GM23338 (cell line): ENCODE data around the gene TRABD2A. TPM values are rescaled to one million over a fixed set of nuclear protein-coding genes. Genes with fewer than 3 reads are reported as not detected.

ENCODE experiments used
- ATAC-seq: fragments of 200-7000 bp; cut with Tn5 transposase; 3 replicates; pipeline ENCODE4 v1.9.1; 2020
- DNase-seq: peaks from one replicate; pipeline ENCODE4 v3.0.0-alpha.2; 2015; ENCODE audit warnings: low spot score
- H2AFZ ChIP-seq: fragments of 200-600 bp; sonication (generic); 2 replicates; pipeline ENCODE4 v1.8.0; 2016; ENCODE audit warnings: antibody characterized with exemption, mild to moderate bottlenecking, moderate library complexity
- H3F3A ChIP-seq: fragments of 200-600 bp; sonication (generic); replicated peaks from 2 replicates; pipeline ENCODE4 v1.8.0; 2017; ENCODE audit warnings: antibody characterized with exemption, mixed run types, low read depth
- H3K27ac ChIP-seq: fragments of 200-600 bp; sonication (generic); 2 replicates; pipeline ENCODE4 v1.6.1; 2016; ENCODE audit warnings: low read depth
- H3K27me3 ChIP-seq: fragments of 200-600 bp; sonication (generic); 2 replicates; pipeline ENCODE4 v1.8.0; 2016; ENCODE audit warnings: mild to moderate bottlenecking, mixed run types, moderate library complexity; ENCODE audit not compliant: insufficient read depth
- H3K36me3 ChIP-seq: fragments of 200-600 bp; sonication (generic); 2 replicates; pipeline ENCODE4 v1.8.0; 2016; ENCODE audit warnings: mild to moderate bottlenecking; ENCODE audit not compliant: insufficient read depth
- H3K4me1 ChIP-seq: fragments of 200-600 bp; sonication (generic); 2 replicates; pipeline ENCODE4 v1.8.0; 2016; ENCODE audit warnings: mild to moderate bottlenecking, moderate library complexity; ENCODE audit not compliant: insufficient read depth
- H3K4me2 ChIP-seq: fragments of 200-600 bp; sonication (generic); 2 replicates; pipeline ENCODE4 v1.7.1; 2017; ENCODE audit warnings: mixed run types
- H3K4me3 ChIP-seq: fragments of 200-600 bp; sonication (generic); 2 replicates; pipeline ENCODE4 v1.6.1; 2016; ENCODE audit warnings: mixed run types
- H3K79me2 ChIP-seq: fragments of 200-600 bp; sonication (generic); replicated peaks from 2 replicates; pipeline ENCODE4 v1.8.0; 2017; ENCODE audit warnings: mild to moderate bottlenecking; ENCODE audit not compliant: insufficient read depth
- H3K9me2 ChIP-seq: fragments of 200-600 bp; sonication (generic); 2 replicates; pipeline ENCODE4 v1.8.0; 2017; ENCODE audit not compliant: insufficient read depth
- H4K20me1 ChIP-seq: fragments of 200-600 bp; sonication (generic); replicated peaks from 2 replicates; pipeline ENCODE4 v1.8.0; 2017; ENCODE audit warnings: mild to moderate bottlenecking; ENCODE audit not compliant: insufficient read depth
- H3K27ac Mint-ChIP-seq: 2 replicates; pipeline ENCODE4 v1.8.0; 2020; ENCODE audit warnings: inconsistent platforms, mild to moderate bottlenecking, moderate library complexity, mixed read lengths
- H3K27me3 Mint-ChIP-seq: 3 replicates; pipeline ENCODE4 v1.8.0; 2022; ENCODE audit warnings: low read depth, mild to moderate bottlenecking, moderate library complexity, mixed read lengths, inconsistent platforms; ENCODE audit not compliant: insufficient read depth, poor library complexity
- H3K36me3 Mint-ChIP-seq: 3 replicates; pipeline ENCODE4 v1.8.0; 2021; ENCODE audit warnings: low read depth, mild to moderate bottlenecking, inconsistent platforms, moderate library complexity, mixed read lengths
- H3K4me1 Mint-ChIP-seq: 3 replicates; pipeline ENCODE4 v1.8.0; 2020; ENCODE audit warnings: mild to moderate bottlenecking, inconsistent platforms, mixed read lengths
- H3K4me3 Mint-ChIP-seq: 3 replicates; pipeline ENCODE4 v1.8.0; 2021; ENCODE audit warnings: moderate library complexity, mild to moderate bottlenecking, inconsistent platforms, mixed read lengths
- H3K9me3 Mint-ChIP-seq: 3 replicates; pipeline ENCODE4 v1.8.0; 2020; ENCODE audit warnings: moderate library complexity, mild to moderate bottlenecking, inconsistent platforms, mixed read lengths
- CREB1 ChIP-seq: fragments of 250-450 bp; sonication (Bioruptor Pico); IDR thresholded peaks from 2 replicates; pipeline ENCODE4 v1.5.0; 2020; ENCODE audit warnings: low read depth, mild to moderate bottlenecking, moderate library complexity
- CTCF ChIP-seq, 2 experiments: fragments of 200-600 bp in 1 of 2; sonication (generic) in 1 of 2; conservative IDR thresholded peaks; 2 replicates each; pipeline versions ENCODE4 v1.5.1 to v1.6.1; 2016 to 2017; ENCODE audit warnings: antibody characterized with exemption in 2 of 2, low read depth in 2 of 2, mild to moderate bottlenecking in 2 of 2, moderate library complexity in 1 of 2
- ETS1 ChIP-seq: IDR thresholded peaks from 2 replicates; pipeline ENCODE4 v1.6.1; 2016; ENCODE audit warnings: antibody characterized with exemption
- EZH2 ChIP-seq: fragments of 200-600 bp; sonication (generic); IDR thresholded peaks from one replicate; pipeline ENCODE4 v1.8.0; 2017; ENCODE audit warnings: antibody characterized with exemption, mild to moderate bottlenecking, low read depth; ENCODE audit not compliant: unreplicated experiment
- EZH2phosphoT487 ChIP-seq: fragments of 200-600 bp; sonication (generic); IDR thresholded peaks from one replicate; pipeline ENCODE4 v1.8.1; 2018; ENCODE audit warnings: antibody characterized with exemption; ENCODE audit not compliant: unreplicated experiment
- JUNB ChIP-seq: IDR thresholded peaks from one replicate; pipeline ENCODE4 v1.6.1; 2016; ENCODE audit warnings: antibody characterized with exemption; ENCODE audit not compliant: unreplicated experiment
- NANOG ChIP-seq: IDR thresholded peaks from 2 replicates; pipeline ENCODE4 v1.6.1; 2016; ENCODE audit warnings: antibody characterized with exemption, borderline replicate concordance
- POLR2AphosphoS5 ChIP-seq: IDR thresholded peaks from 2 replicates; pipeline ENCODE4 v1.6.1; 2016; ENCODE audit warnings: antibody characterized with exemption, low read depth
- STAT1 ChIP-seq: IDR thresholded peaks from one replicate; pipeline ENCODE4 v1.6.1; 2016; ENCODE audit warnings: antibody characterized with exemption; ENCODE audit not compliant: unreplicated experiment
- ZNF114 ChIP-seq: fragments of 250-450 bp; sonication (Bioruptor Pico); IDR thresholded peaks from 2 replicates; pipeline ENCODE4 v1.5.0; 2020; ENCODE audit warnings: mild to moderate bottlenecking, moderate library complexity
- ZNF331 ChIP-seq: fragments of 250-450 bp; sonication (Bioruptor Pico); IDR thresholded peaks from 2 replicates; pipeline ENCODE4 v1.5.0; 2020; ENCODE audit warnings: low read depth, mild to moderate bottlenecking, moderate library complexity
- ZNF462 ChIP-seq: fragments of 250-450 bp; sonication (Bioruptor Pico); IDR thresholded peaks from 2 replicates; pipeline ENCODE4 v1.5.0; 2020; ENCODE audit warnings: mild to moderate bottlenecking, moderate library complexity
- polyA plus RNA-seq: library from polyadenylated mRNA; unstranded; fragments of >200 nt; fragmentation: Nextera tagmentation; extraction: Ambion mirVana; gene quantifications from 2 replicates; pipeline ENCODE4 v1.2.1, GENCODE V29; 2016
- total RNA-seq: library from RNA; depleted of rRNA; stranded (reverse); fragments of >200 nt; shearing (Covaris generic); gene quantifications from 2 replicates; pipeline ENCODE4 v1.2.3, GENCODE V29; 2014
- TF ChIP-seq, protein P1 (sequence below): IDR thresholded peaks from one replicate; pipeline ENCODE4 v1.6.1; 2018; ENCODE audit warnings: antibody characterized with exemption; ENCODE audit not compliant: unreplicated experiment

The TRABD2A gene
- total and polyA plus RNA-seq, 2 experiments from 2014 or later = 5.5 to 12.1 TPM

GRCh38 chr2:84896567-84896966 lies 15.7 kb upstream of the TRABD2A start:
- H2AFZ ChIP-seq = no peak overlapping the region
- no peak overlapping the region for H3K27ac Mint-ChIP-seq

More at GRCh38 chr2:84896567-84896966, 15.7 kb upstream of the TRABD2A start:
- Histone ChIP-seq H3K4me1 (peaks cover 9% of the 10 kb centered on the region; the same call in 1 of the 2 replicates), H3F3A (peaks cover 2% of the 10 kb centered on the region; the same call in 1 of the 2 replicates), H3K36me3 (no peaks in the 10 kb centered on the region), H3K27ac (no peak overlapping the region), H3K4me2 (no peak overlapping the region), H3K79me2 (no peaks in the 10 kb centered on the region), H3K4me3 (no peak overlapping the region), H3K9me2 (0 out of 2 replicates have a peak, but pooled peaks cover 2% of the 10 kb centered on the region), H4K20me1 (no peaks in the 10 kb centered on the region), H3K27me3 (no peaks in the 10 kb centered on the region)
- TF ChIP-seq ZNF114 (CRISPR knock-in tag) = no peak
- TF ChIP-seq JUNB = no peak
- no peak for TF ChIP-seq CTCF (conservative IDR thresholded peaks at IDR 0.05; ENCODE audit: low read depth in 2 of 2)
- no peak for TF ChIP-seq ZNF462
- TF ChIP-seq STAT1 = no peak
- TF ChIP-seq ETS1 = no peak
- no peak for TF ChIP-seq EZH2
- no peak for TF ChIP-seq ZNF331 (CRISPR knock-in tag)
- TF ChIP-seq, protein P1, sequence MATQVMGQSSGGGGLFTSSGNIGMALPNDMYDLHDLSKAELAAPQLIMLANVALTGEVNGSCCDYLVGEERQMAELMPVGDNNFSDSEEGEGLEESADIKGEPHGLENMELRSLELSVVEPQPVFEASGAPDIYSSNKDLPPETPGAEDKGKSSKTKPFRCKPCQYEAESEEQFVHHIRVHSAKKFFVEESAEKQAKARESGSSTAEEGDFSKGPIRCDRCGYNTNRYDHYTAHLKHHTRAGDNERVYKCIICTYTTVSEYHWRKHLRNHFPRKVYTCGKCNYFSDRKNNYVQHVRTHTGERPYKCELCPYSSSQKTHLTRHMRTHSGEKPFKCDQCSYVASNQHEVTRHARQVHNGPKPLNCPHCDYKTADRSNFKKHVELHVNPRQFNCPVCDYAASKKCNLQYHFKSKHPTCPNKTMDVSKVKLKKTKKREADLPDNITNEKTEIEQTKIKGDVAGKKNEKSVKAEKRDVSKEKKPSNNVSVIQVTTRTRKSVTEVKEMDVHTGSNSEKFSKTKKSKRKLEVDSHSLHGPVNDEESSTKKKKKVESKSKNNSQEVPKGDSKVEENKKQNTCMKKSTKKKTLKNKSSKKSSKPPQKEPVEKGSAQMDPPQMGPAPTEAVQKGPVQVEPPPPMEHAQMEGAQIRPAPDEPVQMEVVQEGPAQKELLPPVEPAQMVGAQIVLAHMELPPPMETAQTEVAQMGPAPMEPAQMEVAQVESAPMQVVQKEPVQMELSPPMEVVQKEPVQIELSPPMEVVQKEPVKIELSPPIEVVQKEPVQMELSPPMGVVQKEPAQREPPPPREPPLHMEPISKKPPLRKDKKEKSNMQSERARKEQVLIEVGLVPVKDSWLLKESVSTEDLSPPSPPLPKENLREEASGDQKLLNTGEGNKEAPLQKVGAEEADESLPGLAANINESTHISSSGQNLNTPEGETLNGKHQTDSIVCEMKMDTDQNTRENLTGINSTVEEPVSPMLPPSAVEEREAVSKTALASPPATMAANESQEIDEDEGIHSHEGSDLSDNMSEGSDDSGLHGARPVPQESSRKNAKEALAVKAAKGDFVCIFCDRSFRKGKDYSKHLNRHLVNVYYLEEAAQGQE = no peak
- TF ChIP-seq POLR2AphosphoS5 = no peak
- no peak for TF ChIP-seq NANOG
- no peak for TF ChIP-seq CREB1
- no peak for TF ChIP-seq EZH2phosphoT487
- Mint-ChIP-seq H3K4me3 (no peak overlapping the region), H3K27me3 (peaks cover 3% of the 10 kb centered on the region), H3K9me3 (no peaks in the 10 kb centered on the region), H3K4me1 (peaks cover 20% of the 10 kb centered on the region), H3K36me3 (no peaks in the 10 kb centered on the region)
- DNase-seq (no peak), ATAC-seq (no peak)
